ENCODE data around the gene TTC36.
A peak's percentile ranks its signal among the peaks of the same experiment; 100 is the strongest.
"Not testable (repeated sequence)": the region's sequence is repeated elsewhere in the genome, so short reads cannot be mapped to it uniquely, and the experiment has no call there.

Gene TTC36

DNA sequence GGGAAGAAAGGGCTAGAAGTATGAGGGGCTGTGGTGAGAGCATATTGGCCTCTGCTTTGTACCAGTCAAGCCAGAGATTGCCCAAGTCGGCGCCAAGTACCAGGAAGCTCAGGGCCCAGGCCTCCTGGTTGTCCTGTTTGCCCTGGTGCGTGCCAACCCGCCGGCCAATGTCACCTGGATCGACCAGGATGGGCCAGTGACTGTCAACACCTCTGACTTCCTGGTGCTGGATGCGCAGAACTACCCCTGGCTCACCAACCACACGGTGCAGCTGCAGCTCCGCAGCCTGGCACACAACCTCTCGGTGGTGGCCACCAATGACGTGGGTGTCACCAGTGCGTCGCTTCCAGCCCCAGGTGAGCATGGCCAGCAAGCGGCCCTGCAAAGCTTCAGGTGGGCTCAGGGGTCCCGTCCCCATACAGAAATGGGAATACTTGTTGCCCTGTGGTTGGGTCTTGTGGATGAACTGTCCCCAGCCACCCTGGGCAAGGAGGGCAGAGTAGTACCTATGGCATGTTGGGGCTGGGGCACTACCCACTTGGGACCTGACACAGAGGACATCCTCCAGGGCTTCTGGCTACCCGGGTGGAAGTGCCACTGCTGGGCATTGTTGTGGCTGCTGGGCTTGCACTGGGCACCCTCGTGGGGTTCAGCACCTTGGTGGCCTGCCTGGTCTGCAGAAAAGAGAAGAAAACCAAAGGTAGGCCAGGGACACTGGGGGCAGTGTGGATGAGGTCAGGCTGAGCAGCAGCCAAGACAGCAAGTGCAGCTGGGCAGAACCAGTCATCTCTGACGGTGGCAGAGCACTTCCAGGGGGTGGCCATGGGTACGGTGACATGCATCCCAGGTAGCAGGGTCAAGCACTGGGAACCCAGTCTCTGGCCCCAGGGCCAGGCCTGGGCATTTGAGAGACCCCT, 5.8 kb downstream of the TTC36 start:
- no peak for DNase-seq

DNA sequence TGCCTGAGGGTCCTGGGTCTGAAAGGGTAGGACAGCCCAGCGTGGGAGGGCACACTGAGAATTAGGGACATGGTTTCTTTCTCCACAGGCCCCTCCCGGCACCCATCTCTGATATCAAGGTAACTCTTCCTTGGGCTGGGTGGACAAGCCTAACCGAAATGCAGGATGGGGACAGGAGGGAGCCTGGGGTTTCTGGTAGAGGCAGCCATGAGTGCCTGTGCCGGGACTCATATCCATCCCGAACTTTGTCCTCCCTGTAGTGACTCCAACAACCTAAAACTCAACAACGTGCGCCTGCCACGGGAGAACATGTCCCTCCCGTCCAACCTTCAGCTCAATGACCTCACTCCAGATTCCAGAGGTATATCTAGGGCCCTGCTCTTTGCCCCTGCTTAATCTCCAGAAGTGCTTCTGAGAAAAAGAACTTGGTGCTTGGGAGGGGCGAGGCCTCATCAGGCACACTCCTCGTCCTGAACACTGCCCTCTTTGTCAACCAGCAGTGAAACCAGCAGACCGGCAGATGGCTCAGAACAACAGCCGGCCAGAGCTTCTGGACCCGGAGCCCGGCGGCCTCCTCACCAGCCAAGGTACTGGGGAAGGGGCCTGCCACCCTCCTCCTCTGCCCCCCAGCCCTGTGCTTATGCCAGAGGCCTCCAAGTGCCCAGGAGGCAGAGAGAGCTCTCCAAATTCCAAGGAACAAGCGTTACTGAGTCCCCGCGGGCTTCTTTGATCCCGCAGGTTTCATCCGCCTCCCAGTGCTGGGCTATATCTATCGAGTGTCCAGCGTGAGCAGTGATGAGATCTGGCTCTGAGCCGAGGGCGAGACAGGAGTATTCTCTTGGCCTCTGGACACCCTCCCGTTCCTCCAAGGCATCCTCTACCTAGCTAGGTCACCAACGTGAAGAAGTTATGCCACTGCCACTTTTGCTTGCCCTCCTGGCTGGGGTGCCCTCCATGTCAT, 6.8 kb downstream of the TTC36 start:
- no peak for DNase-seq

DNA sequence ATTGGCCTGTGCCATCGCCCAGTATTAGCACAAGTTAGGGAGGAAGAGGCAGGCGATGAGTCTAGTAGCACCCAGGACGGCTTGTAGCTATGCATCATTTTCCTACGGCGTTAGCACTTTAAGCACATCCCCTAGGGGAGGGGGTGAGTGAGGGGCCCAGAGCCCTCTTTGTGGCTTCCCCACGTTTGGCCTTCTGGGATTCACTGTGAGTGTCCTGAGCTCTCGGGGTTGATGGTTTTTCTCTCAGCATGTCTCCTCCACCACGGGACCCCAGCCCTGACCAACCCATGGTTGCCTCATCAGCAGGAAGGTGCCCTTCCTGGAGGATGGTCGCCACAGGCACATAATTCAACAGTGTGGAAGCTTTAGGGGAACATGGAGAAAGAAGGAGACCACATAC, 8.0 kb downstream of the TTC36 start:
- no peak for DNase-seq

DNA sequence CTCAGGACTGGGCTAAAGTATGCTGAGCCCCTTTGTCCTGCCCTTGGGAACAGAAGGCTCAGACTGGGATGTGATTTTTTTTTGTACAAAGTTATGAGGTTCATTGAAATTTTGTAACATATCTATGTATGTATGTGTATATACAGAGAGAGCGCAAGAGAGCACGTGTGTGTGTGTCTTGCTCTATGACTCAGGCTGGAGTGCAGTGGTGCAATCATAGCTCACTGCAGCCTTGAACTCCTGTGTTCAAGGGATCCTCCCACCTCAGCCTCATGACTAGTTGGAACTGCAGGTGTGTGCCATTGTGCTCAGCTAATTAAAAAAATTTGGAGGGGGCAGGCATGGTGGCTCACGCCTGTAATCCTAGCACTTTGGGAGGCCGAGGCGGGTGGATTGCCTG, 9.5 kb downstream of the TTC36 start:
- no peak for DNase-seq

DNA sequence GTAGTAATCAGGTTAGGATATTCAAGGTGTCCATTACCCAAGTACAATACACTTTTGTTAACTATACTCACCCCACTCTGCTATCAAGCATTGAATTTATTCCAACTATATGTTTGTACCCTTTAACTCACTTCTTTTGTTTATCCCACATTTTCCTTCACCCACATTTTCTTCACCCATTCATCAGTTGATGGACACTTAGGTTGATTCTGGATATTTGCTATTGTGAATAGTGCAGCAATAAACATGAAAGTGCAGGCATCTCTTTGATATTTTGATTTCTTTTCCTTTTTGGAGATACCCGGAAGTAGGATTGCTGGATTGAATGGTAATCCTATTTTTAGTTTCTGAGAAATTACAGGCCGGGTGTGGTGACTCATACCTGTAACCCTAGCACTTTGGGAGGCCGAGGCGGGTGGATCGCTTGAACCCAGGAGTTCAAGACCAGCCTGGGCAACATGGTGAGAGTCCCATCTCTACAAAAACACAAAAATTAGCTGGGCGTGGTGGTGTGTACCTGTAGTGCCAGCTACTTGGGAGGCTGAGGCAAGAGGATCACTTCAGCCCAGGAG, 10.2 kb downstream of the TTC36 start:
- DNase-seq = no peak

DNA sequence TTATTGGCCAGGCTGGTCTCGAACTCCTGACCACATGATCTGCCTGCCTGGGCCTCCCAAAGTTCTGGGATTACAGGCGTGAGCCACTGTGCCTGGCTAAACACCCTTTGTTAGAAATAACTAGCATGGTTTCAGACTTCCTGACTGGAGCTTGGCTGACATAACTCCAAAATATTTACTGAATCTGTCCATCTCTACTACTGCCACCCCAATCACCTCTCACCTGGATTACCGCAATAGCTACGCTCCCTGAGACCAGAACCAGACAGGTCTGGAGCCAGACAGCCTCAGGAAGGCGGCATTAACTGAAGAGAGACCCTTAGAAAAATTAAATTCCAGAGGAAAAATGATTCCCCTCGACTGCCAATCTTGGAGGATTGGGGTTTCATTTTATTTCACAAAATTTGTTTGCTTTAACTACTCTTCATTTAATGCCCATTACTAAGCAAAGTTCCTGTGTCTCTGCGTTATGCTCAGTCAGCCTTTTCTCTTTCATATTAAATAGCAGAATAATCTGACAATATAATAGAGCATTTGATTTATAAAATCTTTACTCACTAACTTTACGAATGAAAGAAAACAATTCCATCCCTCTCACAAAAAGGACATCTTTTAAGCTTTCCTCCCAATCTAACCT, 16.9 kb downstream of the TTC36 start:
- no peak for DNase-seq

DNA sequence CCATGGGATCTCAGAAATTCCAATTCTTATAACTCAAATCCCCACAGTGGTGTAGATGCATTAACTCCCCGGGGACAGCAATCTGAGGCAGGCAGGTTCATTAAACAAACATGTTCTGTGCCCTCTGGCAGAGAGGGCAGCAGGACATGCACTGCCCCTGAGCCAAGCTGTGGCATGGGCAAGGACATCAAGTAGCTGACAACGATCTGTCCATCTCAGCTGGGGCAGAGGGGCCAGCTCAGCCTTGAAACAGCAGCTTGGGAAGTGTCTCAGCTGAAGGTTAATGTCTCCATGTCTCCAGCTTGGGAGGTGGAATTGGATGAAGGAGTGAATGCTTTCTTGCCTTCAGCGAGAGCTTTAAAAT, 17.4 kb downstream of the TTC36 start:
- DNase-seq = no peak

DNA sequence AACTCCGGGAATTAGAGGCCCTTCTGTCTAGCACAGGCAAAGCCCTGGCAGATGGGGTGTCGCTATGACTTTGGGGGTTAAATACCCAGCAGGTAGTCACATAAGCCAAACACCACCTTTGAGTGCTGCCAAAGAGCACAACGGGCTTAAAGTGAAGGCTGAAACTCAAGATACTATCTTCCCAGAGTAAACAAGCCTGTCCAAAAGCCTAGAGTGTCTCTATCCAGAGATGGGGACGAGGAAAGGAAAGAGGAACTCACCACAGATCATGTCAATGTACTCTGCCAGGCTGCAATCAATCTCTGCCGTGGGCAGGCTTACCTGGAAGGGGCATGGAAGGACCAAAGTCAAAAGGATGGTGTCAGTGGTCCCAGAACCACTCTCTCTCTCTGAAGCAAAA, 18.3 kb downstream of the TTC36 start:
- DNase-seq = no peak

DNA sequence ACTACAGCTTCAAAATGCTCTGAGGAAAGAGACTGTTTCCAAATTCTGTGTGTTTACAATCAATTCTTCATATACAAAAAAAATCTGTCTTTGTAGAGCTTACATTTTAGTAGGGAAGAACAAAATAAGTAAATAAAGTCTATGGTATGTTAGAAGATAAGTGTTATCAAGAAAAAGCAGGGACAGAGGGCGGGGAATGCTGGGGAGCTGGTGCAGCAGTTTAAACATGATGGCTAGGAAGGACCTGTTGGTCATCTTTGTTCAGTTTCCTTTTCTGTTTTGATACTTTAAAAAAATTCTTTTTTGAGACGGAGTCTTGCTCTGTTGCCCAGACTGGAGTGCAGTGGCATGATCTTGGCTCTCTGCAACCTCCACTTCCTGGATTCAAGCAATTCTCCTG, 19.9 kb downstream of the TTC36 start:
- DNase-seq = no peak

DNA sequence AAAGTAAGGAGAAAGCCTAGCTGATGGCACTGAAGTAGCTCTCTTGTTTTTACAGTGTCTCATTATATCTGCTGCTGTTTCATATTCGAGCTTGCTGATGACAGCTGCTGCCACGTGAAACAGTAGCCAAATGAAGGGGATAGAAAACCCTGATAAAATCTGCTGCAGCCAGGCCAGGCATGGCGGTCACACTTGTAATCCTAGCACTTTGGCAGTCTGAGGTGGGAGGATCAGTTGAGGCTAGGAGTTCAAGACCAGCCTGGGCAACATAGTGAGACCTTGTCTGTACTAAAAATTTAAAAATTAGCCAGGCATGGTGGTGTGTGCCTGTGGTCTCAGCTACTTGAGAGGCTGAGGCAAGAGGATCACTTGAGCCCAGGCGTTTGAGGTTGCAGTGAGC, 25.1 kb downstream of the TTC36 start:
- no peak for DNase-seq

DNA sequence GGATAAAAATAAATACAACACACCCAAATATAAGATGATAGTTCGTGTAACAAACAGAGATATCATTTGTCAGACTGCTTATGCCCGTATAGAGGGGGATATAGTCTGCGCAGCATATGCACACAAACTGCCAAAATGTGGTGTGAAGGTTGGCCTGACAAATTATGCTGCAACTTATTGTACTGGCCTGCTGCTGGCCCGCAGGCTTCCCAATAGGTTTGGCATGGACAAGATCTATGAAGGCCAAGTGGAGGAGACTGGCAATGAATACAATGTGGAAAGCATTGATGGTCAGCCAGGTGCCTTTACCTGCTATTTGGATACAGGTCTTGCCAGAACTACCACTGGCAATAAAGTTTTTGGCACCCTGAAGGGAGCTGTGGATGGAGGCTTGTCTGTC, 33.5 kb downstream of the TTC36 start:
- DNase-seq = no peak

DNA sequence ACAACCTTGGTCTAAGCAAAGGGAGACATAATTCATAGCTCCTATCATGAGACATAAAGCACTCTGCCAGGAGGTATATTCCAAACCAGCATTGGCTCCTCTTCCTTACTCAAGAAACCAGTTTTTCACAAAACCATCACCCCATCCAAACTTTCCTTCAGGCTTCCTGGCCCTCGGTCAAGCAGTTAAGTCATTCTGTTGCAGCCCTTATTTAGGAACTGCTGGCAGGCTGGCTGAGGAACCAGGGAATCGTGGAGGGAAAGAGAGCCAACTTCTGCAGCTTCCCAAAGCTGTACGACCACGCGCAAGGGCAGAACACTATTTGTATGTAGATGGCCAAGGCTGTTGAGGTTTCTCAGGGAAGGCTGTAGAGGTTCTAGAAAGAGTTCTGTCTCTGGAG, 37.8 kb downstream of the TTC36 start:
- DNase-seq = no peak

DNA sequence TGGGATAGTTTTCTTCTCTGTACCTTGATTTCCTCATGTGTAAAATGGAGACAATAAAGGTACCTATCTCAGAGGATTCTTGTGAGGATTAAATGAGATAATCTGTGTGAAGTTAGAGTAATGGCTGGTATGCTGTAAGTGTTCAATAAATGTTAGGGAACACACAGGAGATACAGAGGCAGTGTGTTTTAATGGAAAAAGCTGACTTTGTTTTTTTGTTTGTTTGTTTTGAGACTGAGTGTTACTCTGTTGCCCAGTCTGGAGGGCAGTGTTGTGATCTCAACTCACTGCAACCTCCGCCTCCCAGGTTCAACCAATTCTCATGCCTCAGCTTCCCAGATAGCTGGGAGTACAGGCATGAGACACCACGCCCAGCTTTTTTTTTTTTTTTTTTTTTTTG, 42.4 kb downstream of the TTC36 start:
- no peak for DNase-seq

DNA sequence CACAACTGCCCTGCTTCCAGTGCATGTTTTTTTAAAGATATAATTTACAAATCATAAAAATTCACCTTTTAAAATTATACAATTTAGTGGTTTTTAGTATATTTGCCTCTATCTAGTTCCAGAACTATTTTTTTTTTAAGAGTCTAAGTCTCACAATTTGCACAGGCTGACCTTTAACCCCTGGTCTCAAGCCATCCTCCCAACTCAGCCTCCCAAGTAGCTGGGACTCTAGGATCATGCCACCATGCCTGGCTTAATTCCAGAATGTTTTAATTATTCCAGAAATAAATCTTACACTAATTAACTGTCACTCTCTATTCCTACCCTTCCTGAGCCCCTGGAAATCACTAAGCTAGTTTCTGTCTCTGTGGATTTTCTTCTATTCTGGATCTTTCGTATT, 43.5 kb downstream of the TTC36 start:
- no peak for DNase-seq

DNA sequence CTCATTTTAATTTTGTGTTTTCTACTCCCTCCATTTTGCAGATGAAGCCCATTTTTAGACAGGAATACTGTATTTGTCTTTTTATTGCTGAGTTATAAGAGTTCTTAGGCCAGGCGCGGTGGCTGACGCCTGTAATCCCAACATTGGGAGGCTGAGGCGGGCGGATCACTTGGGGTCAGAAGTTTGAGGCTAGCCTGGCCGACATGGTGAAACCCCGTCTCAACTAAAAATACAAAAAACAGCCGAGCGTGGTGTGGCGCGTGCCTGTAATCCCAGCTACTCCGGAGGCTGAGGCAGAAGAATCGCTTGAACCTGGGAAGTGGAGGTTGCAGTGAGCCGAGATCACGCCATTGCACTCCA, 44.4 kb downstream of the TTC36 start:
- peak; percentile 7 for DNase-seq

DNA sequence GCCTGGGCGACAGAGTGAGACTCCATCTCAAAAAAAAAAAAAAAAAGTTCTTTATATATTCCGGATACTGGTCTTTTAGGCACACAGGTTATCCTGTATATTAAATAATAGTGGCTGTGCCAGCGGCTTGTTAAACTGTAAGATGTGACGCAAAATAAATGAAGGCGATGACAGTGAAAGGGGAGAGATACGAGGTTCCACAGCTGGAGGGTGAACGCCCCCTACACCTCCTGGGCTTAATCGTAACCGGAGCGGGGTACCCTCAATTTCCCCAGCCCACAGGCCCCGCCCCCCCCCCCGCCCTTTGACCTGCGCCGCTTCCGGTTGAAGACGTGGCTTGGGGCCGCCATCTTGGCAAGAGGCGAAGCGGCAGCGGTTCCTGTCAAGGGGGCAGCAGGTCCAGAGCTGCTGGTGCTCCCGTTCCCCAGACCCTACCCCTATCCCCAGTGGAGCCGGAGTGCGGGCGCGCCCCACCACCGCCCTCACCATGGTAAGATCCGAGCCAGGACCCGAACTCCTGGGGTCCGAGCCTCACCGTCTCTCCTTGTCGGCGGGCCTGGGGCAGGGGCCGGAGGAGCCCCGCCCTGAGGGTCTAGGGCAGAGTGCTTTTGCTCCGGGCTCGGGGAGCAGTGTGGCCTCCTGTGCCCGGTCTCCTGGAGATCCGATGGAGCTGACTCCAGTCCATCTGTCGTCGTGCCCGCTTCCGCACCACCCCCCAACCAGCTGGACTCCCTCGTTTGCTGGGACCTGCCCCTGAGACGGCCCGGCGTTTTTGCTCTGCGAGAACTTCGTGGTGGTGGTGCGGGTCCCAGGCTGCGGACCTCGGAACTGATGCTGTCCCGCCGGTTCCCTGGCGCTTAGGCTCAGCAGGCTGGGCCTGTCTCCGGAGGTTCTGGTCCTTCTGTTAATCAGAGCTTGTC, 45.0 kb downstream of the TTC36 start, which contains the start of gene ARCN1:
Gene ARCN1 (plus strand): TSS at position 349 of the 920 bp plus-strand sequence. CDS start 139 bp downstream, at position 488.
- DNase-seq = peak; percentile 90

DNA sequence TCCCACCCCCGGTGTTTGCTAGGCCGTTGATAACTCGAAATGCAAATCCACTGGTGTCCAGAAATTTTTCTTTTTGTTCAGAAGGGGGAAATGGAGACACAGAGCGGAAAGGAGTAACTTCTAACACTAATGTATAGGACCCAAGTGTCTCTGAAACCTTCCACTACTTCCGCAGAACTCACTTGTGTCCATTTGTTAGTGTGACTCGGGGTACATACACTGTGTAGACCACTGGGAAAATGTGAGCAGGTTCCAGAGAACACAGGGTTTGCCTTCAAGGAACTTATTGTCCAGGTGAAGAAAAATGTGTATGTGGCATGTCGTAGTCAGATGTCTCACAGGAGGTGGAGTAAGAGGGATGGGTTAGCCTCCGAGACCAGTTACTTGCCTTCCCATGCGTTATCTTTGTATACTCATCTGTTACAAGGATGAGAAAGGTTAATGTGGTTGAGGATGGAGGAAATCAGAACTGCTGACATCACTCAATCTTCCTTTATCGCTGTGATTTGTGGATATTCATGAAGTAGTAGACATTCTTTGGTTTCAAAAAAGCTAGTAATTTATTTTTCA, 45.8 kb downstream of the TTC36 start:
- peak; percentile 21 for DNase-seq

DNA sequence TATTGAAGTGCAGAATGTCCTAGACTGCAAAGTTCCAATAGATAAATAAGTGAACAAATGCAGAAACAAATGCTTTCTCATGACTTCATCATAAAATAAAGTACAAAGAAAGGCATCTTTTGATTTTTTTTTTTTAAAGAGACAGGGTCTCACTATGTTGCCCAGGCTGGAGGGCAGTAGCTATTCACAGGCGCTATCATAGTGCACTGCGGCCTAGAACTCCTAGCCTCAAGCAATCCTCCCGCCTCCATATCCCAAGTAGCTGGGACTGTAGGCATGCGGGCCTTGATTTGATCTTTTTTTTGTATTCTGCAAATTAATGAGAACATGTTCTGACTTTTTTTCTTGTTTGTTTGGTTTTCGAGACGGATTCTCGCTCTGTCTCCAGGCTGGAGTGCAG, 47.4 kb downstream of the TTC36 start:
- no peak for DNase-seq

DNA sequence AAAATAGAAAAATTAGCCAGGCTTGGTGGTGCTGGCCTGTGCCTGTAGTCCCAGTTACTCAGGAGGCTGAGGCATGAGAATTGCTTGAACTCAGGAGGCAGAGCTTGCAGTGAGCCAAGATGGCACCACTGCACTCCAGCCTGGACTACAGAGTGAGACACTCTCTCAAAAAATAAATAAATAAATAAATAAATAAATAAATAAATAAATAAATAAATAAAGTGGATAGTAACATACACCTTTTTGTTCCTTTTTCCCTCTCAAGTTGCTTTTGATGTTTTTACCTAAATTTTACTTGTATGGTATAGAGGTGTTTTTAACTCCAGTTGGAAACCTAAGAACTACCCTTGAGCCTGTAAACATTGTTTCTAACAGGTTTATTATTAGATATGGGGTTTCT, 50.7 kb downstream of the TTC36 start:
- not testable (repeated sequence) for DNase-seq

All from CD4-positive, alpha-beta T cell treated with Interleukin-6 for 4 hours (primary cell).